ENCODE data around the gene TDRD3.

Gene TDRD3

GRCh38 chr13:60418954-60419353 is 21.9 kb downstream of the TDRD3 start:
- Histone ChIP-seq H2BK12ac (ENCODE audit: low read length) (no peak overlapping the region), H2BK120ac (ENCODE audit: low read depth, low read length) (no peak overlapping the region), H3K4me3 (ENCODE audit: low read length in 2 of 2) (no peak overlapping the region), H2AK5ac (ENCODE audit: low read depth, low read length) (no peak overlapping the region), H4K8ac (ENCODE audit: low read depth, low read length) (no peak overlapping the region), H3K23ac (ENCODE audit: low read depth, low read length, poor library complexity) (no peak overlapping the region), H3K9me3 (replicated peaks in 1 of 2; ENCODE audit: control insufficient read depth in 2 of 2, insufficient read depth in 1 of 2, low read depth in 1 of 2, low read length in 2 of 2) (peaks cover 0 to 15% of the 10 kb centered on the region in 2 donors), H3K79me1 (ENCODE audit: low read depth, low read length) (no peaks in the 10 kb centered on the region), H3K4me1 (ENCODE audit: control insufficient read depth in 2 of 2, insufficient read depth in 1 of 2, low read depth in 1 of 2, low read length in 2 of 2) (no peaks in the 10 kb centered on the region), H3K4ac (ENCODE audit: low read length) (no peak overlapping the region), H3K4me2 (ENCODE audit: insufficient read depth, low read length, poor library complexity, severe bottlenecking) (no peak overlapping the region), H3K27me3 (ENCODE audit: control insufficient read depth in 3 of 3, insufficient read depth in 3 of 3, low read depth in 1 of 3, low read length in 3 of 3) (no peaks in the 10 kb centered on the region), H3K18ac (ENCODE audit: low read length) (no peak overlapping the region), H4K91ac (ENCODE audit: low read depth, low read length, poor library complexity) (no peak overlapping the region), H2BK5ac (ENCODE audit: low read length) (no peak overlapping the region), H3K36me3 (replicated peaks in 1 of 2; ENCODE audit: control insufficient read depth in 2 of 2, insufficient read depth in 2 of 2, low read length in 2 of 2) (no peaks in the 10 kb centered on the region), H3K9ac (ENCODE audit: low read depth, low read length, poor library complexity) (no peak overlapping the region), H2AFZ (ENCODE audit: low read length) (no peak overlapping the region), H2BK15ac (ENCODE audit: low read length) (no peak overlapping the region), H3K14ac (ENCODE audit: low read length) (no peak overlapping the region), H3K27ac (replicated peaks; ENCODE audit: low read length) (no peak overlapping the region)
- WGBS, 2 donors (ENCODE audit: extremely low coverage in 2 of 2, insufficient read length in 2 of 2, insufficient replicate concordance in 1 of 2), result no CpG with 5 or more reads among the region's 2 CpGs
- no peak for DNase-seq (ENCODE audit: low spot score)

DNA sequence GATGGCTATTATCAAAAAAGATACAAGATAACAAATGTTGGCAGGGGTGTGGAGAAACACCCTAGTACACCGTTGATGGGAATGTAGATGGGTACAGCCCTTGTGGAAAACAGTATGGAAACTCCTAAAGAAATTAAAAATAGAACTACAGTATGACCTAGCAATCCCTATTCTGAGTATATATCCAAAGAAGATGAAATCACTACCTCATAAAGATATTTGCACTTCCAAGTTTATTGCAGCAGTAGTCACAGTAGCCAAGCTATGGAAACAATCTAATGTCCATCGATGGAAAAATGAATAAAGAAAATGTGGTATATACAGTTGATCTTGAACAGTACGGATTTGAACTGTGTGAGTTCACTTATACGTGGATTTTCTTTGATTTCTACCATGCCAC is 28.3 kb downstream of the TDRD3 start:
- WGBS, 2 donors (ENCODE audit: extremely low coverage in 2 of 2, insufficient read length in 2 of 2, insufficient replicate concordance in 1 of 2), result no CpG with 5 or more reads among the region's 4 CpGs
- H2BK15ac ChIP-seq (ENCODE audit: low read length), result no peak overlapping the region

GRCh38 chr13:60426075-60426474 is 29.1 kb downstream of the TDRD3 start:
- DNase-seq (ENCODE audit: low spot score), result no peak
- H3K23ac ChIP-seq (ENCODE audit: low read depth, low read length, poor library complexity), result no peak overlapping the region
- no peak overlapping the region for H3K4me2 ChIP-seq (ENCODE audit: insufficient read depth, low read length, poor library complexity, severe bottlenecking)
- no peaks in the 10 kb centered on the region for H3K36me3 ChIP-seq (replicated peaks in 1 of 2; ENCODE audit: control insufficient read depth in 2 of 2, insufficient read depth in 2 of 2, low read length in 2 of 2)
- no peak overlapping the region for H2BK15ac ChIP-seq (ENCODE audit: low read length)
- H3K4me3 ChIP-seq (ENCODE audit: low read length in 2 of 2), result no peak overlapping the region
- no peak overlapping the region for H2BK5ac ChIP-seq (ENCODE audit: low read length)
- H3K14ac ChIP-seq (ENCODE audit: low read length), result no peak overlapping the region
- H2AFZ ChIP-seq (ENCODE audit: low read length), result no peak overlapping the region
- H3K4me1 ChIP-seq (ENCODE audit: control insufficient read depth in 2 of 2, insufficient read depth in 1 of 2, low read depth in 1 of 2, low read length in 2 of 2), result no peaks in the 10 kb centered on the region
- H3K9ac ChIP-seq (ENCODE audit: low read depth, low read length, poor library complexity), result no peak overlapping the region
- H2BK120ac ChIP-seq (ENCODE audit: low read depth, low read length), result no peak overlapping the region
- H2BK12ac ChIP-seq (ENCODE audit: low read length), result no peak overlapping the region
- peaks cover 0 to 2% of the 10 kb centered on the region in 2 donors for H3K9me3 ChIP-seq (replicated peaks in 1 of 2; ENCODE audit: control insufficient read depth in 2 of 2, insufficient read depth in 1 of 2, low read depth in 1 of 2, low read length in 2 of 2)
- H3K4ac ChIP-seq (ENCODE audit: low read length), result no peak overlapping the region
- H3K79me1 ChIP-seq (ENCODE audit: low read depth, low read length), result no peaks in the 10 kb centered on the region
- no peaks in the 10 kb centered on the region for H3K27me3 ChIP-seq (ENCODE audit: control insufficient read depth in 3 of 3, insufficient read depth in 3 of 3, low read depth in 1 of 3, low read length in 3 of 3)
- no peak overlapping the region for H4K91ac ChIP-seq (ENCODE audit: low read depth, low read length, poor library complexity)
- no peak overlapping the region for H2AK5ac ChIP-seq (ENCODE audit: low read depth, low read length)
- WGBS, 2 donors (ENCODE audit: extremely low coverage in 2 of 2, insufficient read length in 2 of 2, insufficient replicate concordance in 1 of 2), result no CpG with 5 or more reads among the region's 1 CpG
- H3K27ac ChIP-seq (replicated peaks; ENCODE audit: low read length), result no peak overlapping the region
- H4K8ac ChIP-seq (ENCODE audit: low read depth, low read length), result no peak overlapping the region
- H3K18ac ChIP-seq (ENCODE audit: low read length), result no peak overlapping the region

More for the DNA sequence above, 28.3 kb downstream of the TDRD3 start:
- H4K8ac ChIP-seq (ENCODE audit: low read depth, low read length), result no peak overlapping the region
- no peak overlapping the region for H2AFZ ChIP-seq (ENCODE audit: low read length)
- DNase-seq (ENCODE audit: low spot score), result no peak
- no peak overlapping the region for H2BK120ac ChIP-seq (ENCODE audit: low read depth, low read length)
- peaks cover 0 to 7% of the 10 kb centered on the region in 2 donors for H3K9me3 ChIP-seq (replicated peaks in 1 of 2; ENCODE audit: control insufficient read depth in 2 of 2, insufficient read depth in 1 of 2, low read depth in 1 of 2, low read length in 2 of 2)
- no peak overlapping the region for H3K18ac ChIP-seq (ENCODE audit: low read length)
- H4K91ac ChIP-seq (ENCODE audit: low read depth, low read length, poor library complexity), result no peak overlapping the region
- H3K36me3 ChIP-seq (replicated peaks in 1 of 2; ENCODE audit: control insufficient read depth in 2 of 2, insufficient read depth in 2 of 2, low read length in 2 of 2), result no peaks in the 10 kb centered on the region
- H3K14ac ChIP-seq (ENCODE audit: low read length), result no peak overlapping the region
- H3K27ac ChIP-seq (replicated peaks; ENCODE audit: low read length), result no peak overlapping the region
- no peak overlapping the region for H3K4me2 ChIP-seq (ENCODE audit: insufficient read depth, low read length, poor library complexity, severe bottlenecking)
- no peak overlapping the region for H2BK5ac ChIP-seq (ENCODE audit: low read length)
- no peak overlapping the region for H3K4ac ChIP-seq (ENCODE audit: low read length)
- no peak overlapping the region for H3K23ac ChIP-seq (ENCODE audit: low read depth, low read length, poor library complexity)
- no peaks in the 10 kb centered on the region for H3K79me1 ChIP-seq (ENCODE audit: low read depth, low read length)
- H3K27me3 ChIP-seq (ENCODE audit: control insufficient read depth in 3 of 3, insufficient read depth in 3 of 3, low read depth in 1 of 3, low read length in 3 of 3), result no peaks in the 10 kb centered on the region
- no peak overlapping the region for H3K4me3 ChIP-seq (ENCODE audit: low read length in 2 of 2)
- no peak overlapping the region for H2BK12ac ChIP-seq (ENCODE audit: low read length)
- no peak overlapping the region for H2AK5ac ChIP-seq (ENCODE audit: low read depth, low read length)
- H3K4me1 ChIP-seq (ENCODE audit: control insufficient read depth in 2 of 2, insufficient read depth in 1 of 2, low read depth in 1 of 2, low read length in 2 of 2), result no peaks in the 10 kb centered on the region
- no peak overlapping the region for H3K9ac ChIP-seq (ENCODE audit: low read depth, low read length, poor library complexity)

GRCh38 chr13:60427285-60427684 is 30.3 kb downstream of the TDRD3 start:
- H3K18ac ChIP-seq (ENCODE audit: low read length), result no peak overlapping the region
- H2AK5ac ChIP-seq (ENCODE audit: low read depth, low read length), result no peak overlapping the region
- H3K9me3 ChIP-seq (replicated peaks in 1 of 2; ENCODE audit: control insufficient read depth in 2 of 2, insufficient read depth in 1 of 2, low read depth in 1 of 2, low read length in 2 of 2), result no peaks in the 10 kb centered on the region
- no CpG with 5 or more reads among the region's 5 CpGs for WGBS, 2 donors (ENCODE audit: extremely low coverage in 2 of 2, insufficient read length in 2 of 2, insufficient replicate concordance in 1 of 2)
- H2BK15ac ChIP-seq (ENCODE audit: low read length), result no peak overlapping the region
- no peak overlapping the region for H2AFZ ChIP-seq (ENCODE audit: low read length)
- H2BK120ac ChIP-seq (ENCODE audit: low read depth, low read length), result no peak overlapping the region
- H3K4me2 ChIP-seq (ENCODE audit: insufficient read depth, low read length, poor library complexity, severe bottlenecking), result no peak overlapping the region
- H3K4me3 ChIP-seq (ENCODE audit: low read length in 2 of 2), result no peak overlapping the region
- H3K23ac ChIP-seq (ENCODE audit: low read depth, low read length, poor library complexity), result no peak overlapping the region
- no peak overlapping the region for H4K91ac ChIP-seq (ENCODE audit: low read depth, low read length, poor library complexity)
- no peaks in the 10 kb centered on the region for H3K27me3 ChIP-seq (ENCODE audit: control insufficient read depth in 3 of 3, insufficient read depth in 3 of 3, low read depth in 1 of 3, low read length in 3 of 3)
- H2BK5ac ChIP-seq (ENCODE audit: low read length), result no peak overlapping the region
- no peak overlapping the region for H3K14ac ChIP-seq (ENCODE audit: low read length)
- H3K27ac ChIP-seq (replicated peaks; ENCODE audit: low read length), result no peak overlapping the region
- H2BK12ac ChIP-seq (ENCODE audit: low read length), result no peak overlapping the region
- H3K9ac ChIP-seq (ENCODE audit: low read depth, low read length, poor library complexity), result no peak overlapping the region
- no peaks in the 10 kb centered on the region for H3K79me1 ChIP-seq (ENCODE audit: low read depth, low read length)
- H3K36me3 ChIP-seq (replicated peaks in 1 of 2; ENCODE audit: control insufficient read depth in 2 of 2, insufficient read depth in 2 of 2, low read length in 2 of 2), result no peaks in the 10 kb centered on the region
- H3K4me1 ChIP-seq (ENCODE audit: control insufficient read depth in 2 of 2, insufficient read depth in 1 of 2, low read depth in 1 of 2, low read length in 2 of 2), result no peaks in the 10 kb centered on the region
- H4K8ac ChIP-seq (ENCODE audit: low read depth, low read length), result no peak overlapping the region
- H3K4ac ChIP-seq (ENCODE audit: low read length), result no peak overlapping the region
- no peak for DNase-seq (ENCODE audit: low spot score)
